Right cardiac atrium (tissue), 5 donors: ENCODE measurements around the gene AK2. TPM values are rescaled to one million over a fixed set of nuclear protein-coding genes. Genes with fewer than 3 reads are reported as not detected.
A peak's percentile ranks its signal among the peaks of the same experiment; 100 is the strongest.

Experiments used
- ATAC-seq, 2 donors: fragments of 200-7000 bp; cut with Tn5 transposase; one replicate each; pipeline versions ENCODE4 v1.8.0 to v1.9.1; 2020; ENCODE audit warnings: moderate library complexity in 2 of 2, mild to moderate bottlenecking in 1 of 2
- DNase-seq, 3 donors: peaks; one replicate each; pipeline ENCODE4 v3.0.0-alpha.2; 2020
- H3K27ac ChIP-seq: one replicate; pipeline ENCODE4 v1.5.1; 2013; ENCODE audit warnings: mild to moderate bottlenecking, low read length, control low read depth, moderate library complexity
- H3K27me3 ChIP-seq: one replicate; pipeline ENCODE4 v1.6.1; 2013; ENCODE audit not compliant: control insufficient read depth, insufficient read depth
- H3K4me1 ChIP-seq: one replicate; pipeline ENCODE4 v1.6.1; 2013; ENCODE audit warnings: low read length; ENCODE audit not compliant: control insufficient read depth, insufficient read depth
- H3K4me3 ChIP-seq: one replicate; pipeline ENCODE4 v1.5.1; 2013; ENCODE audit warnings: low read length, control low read depth
- H3K9me3 ChIP-seq: one replicate; pipeline ENCODE4 v1.6.1; 2013; ENCODE audit warnings: low read length; ENCODE audit not compliant: control insufficient read depth
- WGBS: extraction: QIAGEN DNeasy Blood & Tissue Kit; methylation state at CpG from one replicate; pipeline ENCODE4 v1.1.7; 2013; 5-methylcytosine and 5-hydroxymethylcytosine counted together
- intact Hi-C, 4 donors: fragments of 100-400 bp; cut with DNase I; formaldehyde crosslinking; loops; one replicate each; pipeline versions ENCODE4 v1.11.0 to v1.14.0; 2022 to 2023
- polyA plus RNA-seq: library from polyadenylated mRNA; stranded (reverse); fragments of 200-250 nt; gene quantifications from one replicate; pipeline ENCODE4 v1.2.3, GENCODE V29; 2013
- total RNA-seq, 4 donors: library from RNA; stranded (reverse); fragmentation: NEBNext Ultra II Directional; extraction: Animal tissue kit (Norgen Biotek cat#: 25700); gene quantifications; one replicate each; pipeline ENCODE4 v1.2.1, GENCODE V29; 2021
- donor health status: healthy with polysubstance abuse.
- donor health status: DM: no; HTN: yes; CAD: no.
- donor health status: DM: no; HTN: no; CAD: no.
- donor health status: DM: no; HTN: yes; CAD: no; lungs with severe emphysema.
- donor health status: DM: yes; HTN: yes; CAD: no.

AK2 gene
- total and polyA plus RNA-seq, 5 donors, result 114 to 149 (median 137) TPM

DNA sequence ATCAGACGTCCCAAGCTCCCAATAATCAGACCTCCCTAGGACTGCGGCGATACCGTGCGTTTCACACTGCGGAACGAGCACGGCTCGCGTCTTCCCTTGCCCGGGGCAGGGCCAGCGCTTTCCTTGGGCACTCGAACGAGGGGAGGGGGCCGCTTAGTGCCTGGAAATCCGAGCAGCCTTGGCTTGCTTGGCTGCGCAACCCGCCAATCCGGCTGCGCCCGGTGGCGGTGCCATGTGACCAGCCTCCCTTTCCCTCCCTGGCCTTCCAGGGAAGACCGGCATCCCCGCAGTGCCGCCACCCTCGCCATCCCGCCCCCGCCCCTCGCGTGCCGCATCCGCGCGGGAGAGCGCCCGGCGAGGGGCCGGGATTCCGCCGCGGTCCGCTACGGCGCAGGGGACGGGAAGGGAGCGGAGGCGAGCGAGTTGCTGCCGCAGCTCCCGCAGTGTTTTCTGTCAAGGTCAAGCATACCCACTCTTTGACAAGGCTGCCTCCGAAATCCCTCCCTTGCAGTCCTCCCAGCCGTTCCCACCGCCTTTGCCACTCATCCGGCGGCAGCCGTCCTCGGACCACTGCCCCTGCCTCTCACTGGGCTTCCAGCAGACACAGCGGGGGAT is 63.8 kb downstream of the AK2 start:
- intact Hi-C loops, result no loop called here
- DNase-seq, result peak; percentile 57 to 81 (median 81)
- no peaks in the 10 kb centered on the region for H3K27me3 ChIP-seq
- ATAC-seq, result peak; percentile 90 to 91
- no peaks in the 10 kb centered on the region for H3K9me3 ChIP-seq
- under 1% methylated on average over 58 of the region's 58 CpGs for WGBS
- no peak overlapping the region for H3K27ac ChIP-seq
- no peaks in the 10 kb centered on the region for H3K4me1 ChIP-seq
- H3K4me3 ChIP-seq, result peak overlapping the region; percentile 78

DNA sequence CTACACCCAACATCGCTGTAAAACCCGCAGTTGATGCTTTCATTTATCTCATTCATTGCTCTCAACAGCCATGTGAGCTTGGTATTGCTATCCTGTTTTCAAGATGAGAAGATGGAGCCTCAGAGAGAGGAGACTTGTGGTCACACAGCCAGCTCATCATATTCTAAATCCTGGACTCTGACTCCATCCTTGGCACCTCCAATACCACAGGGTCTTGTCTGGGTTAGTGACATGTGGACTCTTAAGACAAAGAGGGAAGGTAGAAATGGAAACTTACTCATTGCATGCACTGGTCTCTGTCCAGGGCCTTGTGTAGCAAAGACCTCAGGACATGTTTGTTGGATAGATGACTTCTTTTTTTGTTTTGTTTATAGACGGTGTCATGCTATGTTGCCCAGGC is 65.1 kb downstream of the AK2 start:
- Histone ChIP-seq H3K4me1 (no peaks in the 10 kb centered on the region), H3K27ac (no peak overlapping the region), H3K27me3 (no peaks in the 10 kb centered on the region), H3K4me3 (no peak overlapping the region), H3K9me3 (no peaks in the 10 kb centered on the region)
- intact Hi-C loops, result no loop called here
- no peak for ATAC-seq
- 92% methylated on average over 3 of the region's 3 CpGs for WGBS
- no peak for DNase-seq

DNA sequence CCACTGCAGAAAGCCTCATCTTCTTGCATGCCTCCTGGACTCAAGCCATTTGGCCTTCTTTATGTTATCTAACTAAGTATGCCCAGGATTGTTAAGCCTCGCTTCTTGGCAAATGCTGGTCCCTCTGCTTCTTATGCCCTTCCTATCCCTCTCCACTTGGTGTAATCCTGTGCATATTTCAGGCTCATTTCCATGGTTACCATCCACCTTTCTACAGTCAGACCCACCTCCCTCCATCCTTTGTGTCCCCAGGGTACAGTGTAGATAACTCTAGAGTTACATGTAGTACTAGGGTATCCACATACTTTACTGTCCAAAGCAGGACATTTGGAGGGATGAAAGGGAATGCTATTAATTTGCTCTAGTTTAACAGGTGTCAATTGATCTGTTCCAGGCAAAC is 65.5 kb downstream of the AK2 start:
- Histone ChIP-seq H3K27me3 (no peaks in the 10 kb centered on the region), H3K27ac (no peak overlapping the region), H3K4me1 (no peaks in the 10 kb centered on the region), H3K4me3 (no peak overlapping the region), H3K9me3 (no peaks in the 10 kb centered on the region)
- DNase-seq (no peak), ATAC-seq (no peak)
- intact Hi-C loops, result no loop called here
- 96% methylated on average over 1 of the region's 1 CpG for WGBS

DNA sequence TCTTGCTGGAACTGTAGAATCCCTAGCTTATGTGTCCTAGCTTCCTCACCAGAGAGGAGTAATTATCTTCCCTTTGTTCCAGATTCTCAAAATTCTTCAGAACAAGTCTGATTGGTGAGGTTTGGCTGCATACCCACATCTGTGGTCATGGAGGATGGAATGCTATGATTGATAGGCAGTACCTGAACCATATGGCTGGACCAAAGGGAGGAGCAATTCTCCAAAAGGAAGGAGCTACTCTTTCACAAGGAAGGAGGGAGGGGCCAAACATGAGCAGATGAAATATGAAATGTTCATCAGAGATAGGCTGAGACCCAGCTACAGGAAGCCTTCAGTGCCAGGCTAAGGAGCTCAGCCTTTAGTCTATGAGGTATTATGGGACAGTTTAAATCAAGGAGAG is 67.1 kb downstream of the AK2 start:
- no peaks in the 10 kb centered on the region for H3K9me3 ChIP-seq
- no peak overlapping the region for H3K27ac ChIP-seq
- ATAC-seq (no peak), DNase-seq (no peak)
- H3K4me1 ChIP-seq, result no peaks in the 10 kb centered on the region
- no peaks in the 10 kb centered on the region for H3K27me3 ChIP-seq
- no peak overlapping the region for H3K4me3 ChIP-seq
- intact Hi-C loops, result no loop called here

DNA sequence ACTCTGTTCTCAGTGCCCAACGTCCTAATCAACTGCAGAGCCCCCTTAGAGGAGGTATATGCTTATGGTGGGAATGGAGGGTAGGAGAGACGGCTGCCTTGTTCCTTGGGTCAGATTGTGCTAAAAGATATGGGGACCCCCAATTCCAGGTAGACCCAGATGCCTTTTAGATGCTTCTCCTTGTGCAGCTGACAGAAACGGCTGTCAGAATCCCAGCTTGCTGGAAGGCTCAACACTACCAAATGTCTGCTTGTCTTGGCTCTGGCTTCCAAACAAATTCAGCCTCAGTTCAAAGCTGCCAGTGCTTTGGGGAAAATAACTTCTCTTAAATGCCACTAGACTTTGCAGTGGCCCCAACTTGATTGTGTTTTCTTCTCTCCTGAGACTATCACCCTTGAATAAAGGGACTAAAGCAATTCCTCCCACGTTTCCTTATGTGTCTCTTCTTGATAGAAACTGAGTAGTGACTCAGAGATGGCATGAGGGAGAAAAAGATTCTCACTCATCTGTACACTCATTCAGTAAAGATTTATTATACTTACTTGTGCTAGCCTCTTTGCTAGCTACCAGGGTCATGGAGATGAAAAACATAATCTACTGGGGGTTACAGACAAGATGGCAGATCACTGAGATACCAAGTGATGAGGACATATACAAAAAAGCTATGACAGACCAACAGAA is 68.7 kb downstream of the AK2 start:
- ATAC-seq, result no peak
- H3K27ac ChIP-seq, result no peak overlapping the region
- DNase-seq, result no peak
- H3K4me1 ChIP-seq, result peaks cover 2% of the 10 kb centered on the region
- H3K9me3 ChIP-seq, result no peaks in the 10 kb centered on the region
- 56% methylated on average over 4 of the region's 4 CpGs for WGBS
- H3K4me3 ChIP-seq, result no peak overlapping the region
- intact Hi-C loops, result no loop called here
- no peaks in the 10 kb centered on the region for H3K27me3 ChIP-seq

DNA sequence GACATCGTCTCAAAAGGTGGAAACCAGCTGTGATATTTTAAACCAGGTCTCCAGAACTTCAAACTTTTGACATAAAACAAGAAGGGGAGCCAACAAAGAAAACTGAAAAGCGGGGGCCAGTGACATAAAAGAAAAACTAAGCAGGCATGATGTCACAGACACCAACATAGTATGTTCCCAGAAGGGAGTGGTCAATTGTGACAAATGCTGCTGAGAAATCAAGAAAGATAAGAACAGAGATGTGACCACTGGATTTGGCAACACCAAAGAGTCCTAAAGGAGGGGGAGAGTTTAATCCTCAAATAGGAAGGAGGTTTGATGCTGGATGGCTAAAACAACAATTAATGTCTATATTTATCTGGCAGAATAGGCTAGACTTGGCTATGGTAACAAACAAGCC is 69.8 kb downstream of the AK2 start:
- no peak for DNase-seq
- ATAC-seq, result no peak
- intact Hi-C loops, result no loop called here
- 85% methylated on average over 2 of the region's 2 CpGs for WGBS
- Histone ChIP-seq H3K27me3 (no peaks in the 10 kb centered on the region), H3K9me3 (no peaks in the 10 kb centered on the region), H3K4me3 (no peak overlapping the region), H3K4me1 (peaks cover 9% of the 10 kb centered on the region), H3K27ac (no peak overlapping the region)

DNA sequence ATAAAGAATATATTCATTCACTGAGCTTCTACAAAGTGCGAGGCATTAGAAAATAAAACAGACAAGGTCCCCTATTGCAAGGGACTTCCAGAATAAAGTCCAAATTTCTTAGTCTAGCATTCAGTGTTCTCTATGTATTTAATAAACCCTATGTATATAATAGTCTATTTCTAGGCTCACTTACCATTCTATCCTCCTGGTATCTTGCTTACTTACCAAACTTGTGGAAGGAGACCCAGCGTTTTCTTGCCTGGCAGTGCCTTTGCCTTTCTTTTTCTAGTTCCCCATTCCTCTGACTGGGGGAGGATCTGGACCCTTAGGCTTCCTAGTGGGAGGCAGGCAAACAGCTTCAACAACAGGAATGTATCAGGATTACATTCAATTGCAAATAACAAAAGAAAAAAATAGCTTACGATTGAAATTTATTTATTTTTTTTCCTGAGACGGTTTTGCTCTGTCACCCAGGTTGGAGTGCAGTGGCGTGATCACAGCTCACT is 71.4 kb downstream of the AK2 start:
- peaks cover 9% of the 10 kb centered on the region for H3K4me1 ChIP-seq
- ATAC-seq (no peak), DNase-seq (no peak)
- intact Hi-C loops, result no loop called here
- 69% methylated on average over 5 of the region's 5 CpGs for WGBS
- H3K4me3 ChIP-seq, result peak overlapping the region; percentile 48
- H3K27ac ChIP-seq, result no peak overlapping the region
- H3K27me3 ChIP-seq, result no peaks in the 10 kb centered on the region
- no peaks in the 10 kb centered on the region for H3K9me3 ChIP-seq

DNA sequence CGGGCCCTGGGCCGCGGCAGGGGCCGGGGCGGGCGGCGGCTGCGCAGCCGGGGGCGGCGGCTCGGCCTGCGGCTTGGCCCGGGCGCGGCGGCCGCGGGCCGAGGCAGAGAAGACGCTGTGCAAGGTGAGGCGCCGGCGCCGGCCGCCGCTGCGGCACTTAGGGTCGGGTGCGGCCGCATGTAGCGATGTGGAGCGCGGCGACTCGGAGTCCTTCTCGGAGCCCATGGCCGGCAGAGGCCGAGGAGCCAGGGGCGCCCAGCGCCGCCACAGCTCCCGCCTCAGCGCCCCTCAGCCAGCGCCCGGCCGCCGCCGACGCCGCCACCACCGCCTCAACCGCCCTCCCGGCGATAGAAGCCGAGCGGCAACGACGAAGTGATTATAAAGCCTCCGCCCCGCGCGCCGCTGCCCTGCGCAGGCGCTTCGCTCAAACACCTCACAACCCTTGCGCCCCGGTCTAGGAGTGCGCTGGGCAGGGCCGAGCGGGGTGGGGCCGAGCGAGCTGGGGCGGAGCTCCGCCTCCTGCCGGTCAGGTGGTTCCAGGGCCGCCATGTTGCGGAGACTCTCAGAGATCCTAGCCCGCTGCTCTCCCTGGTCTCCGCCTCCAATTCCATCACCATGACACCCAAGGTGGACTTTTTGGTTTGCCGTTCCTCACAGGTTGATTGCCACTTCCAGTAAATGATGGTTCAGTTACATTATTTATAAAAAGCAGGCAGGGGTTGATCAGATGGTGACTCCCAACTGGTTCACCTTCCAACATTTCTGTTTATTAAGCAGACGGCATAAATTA is 72.0 kb downstream of the AK2 start, which contains the start of gene RNF19B:
Gene RNF19B, minus strand, starts transcription at position 349 of the 790 bp plus-strand sequence. Its CDS starts 124 bp downstream, at position 225.
- Histone ChIP-seq H3K4me1 (peaks cover 9% of the 10 kb centered on the region), H3K9me3 (no peaks in the 10 kb centered on the region), H3K27me3 (no peaks in the 10 kb centered on the region), H3K4me3 (peak within 1 kb of the TSS; percentile 48), H3K27ac (peak within 1 kb of the TSS; percentile 78)
- under 1% methylated on average over 83 of the region's 83 CpGs for WGBS
- DNase-seq, result peak; percentile 96 to 98 (median 98)
- peak; percentile 98 to 99 for ATAC-seq
- intact Hi-C loops, result no loop called here

DNA sequence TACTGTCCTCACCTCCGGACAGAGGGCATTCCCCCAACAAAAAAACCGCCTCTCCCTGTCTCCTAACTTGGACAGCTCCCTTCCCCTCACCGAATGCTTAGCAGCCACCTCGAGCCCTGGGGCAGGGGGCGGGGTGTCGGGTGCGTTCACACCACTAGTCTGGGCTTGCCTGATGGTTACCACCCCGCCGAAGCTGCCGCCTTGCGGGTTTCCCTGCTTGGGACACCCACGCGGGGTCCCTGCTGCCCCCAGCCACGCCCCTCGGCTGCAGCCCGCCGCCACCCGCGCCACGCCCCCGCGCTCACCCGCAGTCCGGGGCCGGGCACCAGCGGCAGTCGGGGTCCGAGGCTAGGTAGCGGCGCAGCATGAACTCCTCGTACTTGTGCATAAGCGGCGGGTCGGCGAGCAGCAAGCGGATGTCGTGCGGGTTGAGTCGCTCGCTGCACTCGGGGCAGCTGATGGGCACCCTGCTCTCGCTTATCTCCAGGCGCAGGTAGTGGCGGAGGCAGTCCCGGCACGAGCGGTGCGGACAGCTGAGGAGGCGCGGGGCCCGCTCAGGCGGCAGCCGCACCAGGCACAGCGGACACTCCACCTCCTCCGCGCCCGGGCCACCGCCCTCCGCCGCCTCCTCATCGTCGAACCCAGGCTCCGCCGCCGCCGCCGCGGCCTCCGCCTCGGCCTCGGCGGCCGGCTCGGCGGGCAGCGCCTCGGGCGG is 72.8 kb downstream of the AK2 start:
- DNase-seq, result peak; percentile 61 to 86 (median 82)
- Histone ChIP-seq H3K4me3 (peak overlapping the region; percentile 48), H3K27me3 (no peaks in the 10 kb centered on the region), H3K4me1 (peaks cover 9% of the 10 kb centered on the region), H3K9me3 (no peaks in the 10 kb centered on the region), H3K27ac (peak overlapping the region; percentile 43)
- under 1% methylated on average over 78 of the region's 78 CpGs for WGBS
- ATAC-seq, result peak; percentile 38 to 47
- intact Hi-C loops, result no loop called here

DNA sequence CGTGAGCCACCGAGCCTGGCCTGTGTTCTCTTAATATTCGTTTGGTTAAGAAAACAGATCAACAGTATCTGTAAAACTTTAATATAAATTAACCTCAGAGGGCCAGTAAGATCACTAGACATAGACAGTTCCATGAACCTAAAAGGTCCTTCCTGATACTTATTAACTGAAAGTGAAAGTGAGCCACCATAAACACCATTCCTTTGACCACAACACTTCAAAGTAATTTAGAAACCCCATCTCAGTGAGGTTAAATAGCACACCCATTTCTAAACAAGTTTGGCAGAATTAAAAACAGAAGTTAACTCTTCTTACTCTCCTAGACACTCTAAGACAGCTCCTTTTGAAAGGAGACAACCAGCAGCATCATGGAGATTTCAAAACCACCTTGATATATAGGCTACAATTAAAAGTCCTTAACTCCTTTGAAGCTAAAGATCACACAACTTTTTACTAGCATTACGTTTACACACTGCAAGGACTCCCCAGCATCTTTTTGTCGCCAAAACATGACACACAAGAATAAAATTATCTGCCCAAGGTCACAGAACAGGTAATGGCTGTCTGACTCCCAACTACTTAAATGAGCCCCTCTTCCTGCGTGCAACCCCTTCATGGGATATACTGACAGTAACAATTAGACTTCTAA is 74.3 kb downstream of the AK2 start:
- WGBS, result 56% methylated on average over 6 of the region's 6 CpGs
- no peak for ATAC-seq
- intact Hi-C loops, result no loop called here

More for the DNA sequence above, 74.3 kb downstream of the AK2 start:
- H3K4me3 ChIP-seq, result peak overlapping the region; percentile 48
- no peak for DNase-seq
- peaks cover 9% of the 10 kb centered on the region for H3K4me1 ChIP-seq
- no peak overlapping the region for H3K27ac ChIP-seq
- no peaks in the 10 kb centered on the region for H3K27me3 ChIP-seq
- H3K9me3 ChIP-seq, result no peaks in the 10 kb centered on the region
